ENCODE results near the gene RGS8.

RGS8 gene

DNA sequence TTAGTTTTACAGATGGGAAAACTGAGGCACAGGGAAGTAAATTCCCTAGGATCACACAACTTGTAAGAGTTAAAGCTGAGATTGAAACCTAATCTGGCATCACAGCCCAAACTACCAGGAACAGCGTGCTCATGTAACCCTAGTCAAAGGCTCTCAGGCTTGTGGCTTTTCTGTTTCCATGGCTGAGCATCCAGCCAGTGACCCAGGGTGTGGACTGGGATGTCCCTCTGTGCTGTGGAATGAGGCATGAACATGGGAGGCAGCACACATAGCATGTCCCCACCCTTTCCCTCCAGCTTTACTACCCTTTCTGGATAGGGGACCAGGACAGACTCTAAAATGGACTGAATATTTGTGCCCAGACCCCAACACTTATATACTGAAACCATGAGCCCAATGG lies 45.1 kb downstream of the RGS8 start:
- DNase-seq (ENCODE audit: low read depth) = no peak

GRCh38 chr1:182637769-182638168 lies 46.6 kb downstream of the RGS8 start:
- DNase-seq (ENCODE audit: low read depth) = no peak

GRCh38 chr1:182635871-182636270 lies 48.5 kb downstream of the RGS8 start:
- DNase-seq (ENCODE audit: low read depth) = no peak
